Measurements from ENCODE around the gene DZANK1.
"Not testable (repeated sequence)": the region's sequence is repeated elsewhere in the genome, so short reads cannot be mapped to it uniquely, and the experiment has no call there.

Gene DZANK1

GRCh38 chr20:18377896-18378481, 88.8 kb downstream of the DZANK1 start:
- TF ChIP-seq Cebpa-rat (IDR thresholded peaks at IDR 0.05): no peak
- peaks cover 0 to 11% (median 10%) of the 10 kb centered on the region in 11 experiments; a peak in 13 of 22 replicates for H3K9me3 ChIP-seq (replicated peaks in 1 of 11)
- no peaks in the 10 kb centered on the region for H3K36me3 ChIP-seq
- no peak overlapping the region for H3K4me3 ChIP-seq
- H3K4me2 ChIP-seq: no peak overlapping the region
- H4K20me1 ChIP-seq: no peaks in the 10 kb centered on the region
- H3K27ac ChIP-seq: no peak overlapping the region
- H3K27me3 ChIP-seq: no peaks in the 10 kb centered on the region
- H3K4me1 ChIP-seq: no peaks in the 10 kb centered on the region
- no peak overlapping the region for H3K9ac ChIP-seq

- H3K27me3 ChIP-seq, H3K36me3 ChIP-seq, H3K4me3 ChIP-seq, H3K9ac ChIP-seq, H3K27ac ChIP-seq, H3K4me1 ChIP-seq, H3K4me2 ChIP-seq, H4K20me1 ChIP-seq: not testable (repeated sequence)
- H3K9me3 ChIP-seq (replicated peaks in 1 of 11): peaks cover 0 to 11% (median 10%) of the 10 kb centered on the region in 11 experiments; a peak in 13 of 22 replicates
Measured at GRCh38 chr20:18375551-18375950, 91.3 kb downstream of the DZANK1 start.

- TF ChIP-seq Cebpa-rat (IDR thresholded peaks at IDR 0.05): no peak
Measured at GRCh38 chr20:18372296-18372695, 94.5 kb downstream of the DZANK1 start.

GRCh38 chr20:18364768-18365167, 102.1 kb downstream of the DZANK1 start:
- H3K27ac ChIP-seq: no peak overlapping the region
- no peaks in the 10 kb centered on the region for H4K20me1 ChIP-seq
- no peaks in the 10 kb centered on the region for H3K27me3 ChIP-seq
- TF ChIP-seq Cebpa-rat (IDR thresholded peaks at IDR 0.05): no peak
- no peaks in the 10 kb centered on the region; a peak in 1 of 22 replicates for H3K9me3 ChIP-seq (replicated peaks in 1 of 11)
- H3K9ac ChIP-seq: no peak overlapping the region
- no peak overlapping the region for H3K4me2 ChIP-seq
- H3K36me3 ChIP-seq: no peaks in the 10 kb centered on the region
- no peak overlapping the region for H3K4me3 ChIP-seq
- peaks cover 0 to 10% (median 0%) of the 10 kb centered on the region in 10 experiments; a peak in 3 of 20 replicates for H3K4me1 ChIP-seq

More at GRCh38 chr20:18372296-18372695, 94.5 kb downstream of the DZANK1 start:
- Histone ChIP-seq H4K20me1 (no peaks in the 10 kb centered on the region), H3K4me1 (no peaks in the 10 kb centered on the region), H3K9me3 (replicated peaks in 1 of 11) (peaks cover 0 to 11% (median 10%) of the 10 kb centered on the region in 11 experiments; a peak in 13 of 22 replicates), H3K4me2 (no peak overlapping the region), H3K4me3 (no peak overlapping the region), H3K9ac (no peak overlapping the region), H3K27me3 (no peaks in the 10 kb centered on the region), H3K27ac (no peak overlapping the region), H3K36me3 (no peaks in the 10 kb centered on the region)

GRCh38 chr20:18363708-18364107, 103.1 kb downstream of the DZANK1 start:
- no peaks in the 10 kb centered on the region for H4K20me1 ChIP-seq
- H3K9me3 ChIP-seq (replicated peaks in 1 of 11): no peaks in the 10 kb centered on the region; a peak in 1 of 22 replicates
- no peaks in the 10 kb centered on the region for H3K36me3 ChIP-seq
- no peak overlapping the region for H3K27ac ChIP-seq
- no peak for TF ChIP-seq Cebpa-rat (IDR thresholded peaks at IDR 0.05)
- H3K27me3 ChIP-seq: no peaks in the 10 kb centered on the region
- H3K4me1 ChIP-seq: peaks cover 0 to 10% (median 0%) of the 10 kb centered on the region in 10 experiments; a peak in 3 of 20 replicates
- H3K9ac ChIP-seq: no peak overlapping the region
- no peak overlapping the region for H3K4me3 ChIP-seq
- H3K4me2 ChIP-seq: no peak overlapping the region

- no peaks in the 10 kb centered on the region for H4K20me1 ChIP-seq
- no peaks in the 10 kb centered on the region for H3K27me3 ChIP-seq
- no peak overlapping the region for H3K4me2 ChIP-seq
- H3K9ac ChIP-seq: no peak overlapping the region
- TF ChIP-seq Cebpa-rat (IDR thresholded peaks at IDR 0.05): no peak
- H3K9me3 ChIP-seq (replicated peaks in 1 of 11): no peaks in the 10 kb centered on the region; a peak in 1 of 22 replicates
- no peaks in the 10 kb centered on the region for H3K36me3 ChIP-seq
- H3K4me3 ChIP-seq: no peak overlapping the region
- H3K4me1 ChIP-seq: peaks cover 0 to 10% (median 0%) of the 10 kb centered on the region in 10 experiments; a peak in 3 of 20 replicates
- no peak overlapping the region for H3K27ac ChIP-seq
Measured at GRCh38 chr20:18362916-18363315, 103.9 kb downstream of the DZANK1 start.

GRCh38 chr20:18361678-18362077, 105.2 kb downstream of the DZANK1 start:
- H3K9ac ChIP-seq: no peak overlapping the region
- no peaks in the 10 kb centered on the region for H3K27me3 ChIP-seq
- no peak overlapping the region for H3K4me3 ChIP-seq
- peaks cover 0 to 10% (median 0%) of the 10 kb centered on the region in 10 experiments; a peak in 3 of 20 replicates for H3K4me1 ChIP-seq
- no peaks in the 10 kb centered on the region; a peak in 1 of 22 replicates for H3K9me3 ChIP-seq (replicated peaks in 1 of 11)
- no peak overlapping the region for H3K4me2 ChIP-seq
- no peaks in the 10 kb centered on the region for H4K20me1 ChIP-seq
- TF ChIP-seq Cebpa-rat (IDR thresholded peaks at IDR 0.05): no peak
- H3K27ac ChIP-seq: no peak overlapping the region
- no peaks in the 10 kb centered on the region for H3K36me3 ChIP-seq

GRCh38 chr20:18360635-18361034, 106.2 kb downstream of the DZANK1 start:
- Histone ChIP-seq H3K4me3 (no peak overlapping the region), H3K36me3 (no peaks in the 10 kb centered on the region), H3K9me3 (replicated peaks in 1 of 11) (peaks cover 0 to 3% (median 0%) of the 10 kb centered on the region in 11 experiments; a peak in 3 of 22 replicates), H3K4me1 (peaks cover 0 to 10% (median 0%) of the 10 kb centered on the region in 10 experiments; a peak in 3 of 20 replicates), H3K27ac (no peak overlapping the region), H3K4me2 (peak overlapping the region in 3 of 11 experiments; percentile 14 to 61 (median 46); a peak in 5 of 22 replicates), H3K9ac (no peak overlapping the region), H4K20me1 (no peaks in the 10 kb centered on the region), H3K27me3 (no peaks in the 10 kb centered on the region)
- TF ChIP-seq Cebpa-rat (IDR thresholded peaks at IDR 0.05): no peak

- Histone ChIP-seq H3K27ac (no peak overlapping the region), H3K9ac (no peak overlapping the region), H3K4me3 (no peak overlapping the region), H3K36me3 (no peaks in the 10 kb centered on the region), H3K27me3 (no peaks in the 10 kb centered on the region), H3K4me2 (no peak overlapping the region), H4K20me1 (no peaks in the 10 kb centered on the region), H3K4me1 (peaks cover 0 to 10% (median 0%) of the 10 kb centered on the region in 10 experiments; a peak in 3 of 20 replicates), H3K9me3 (replicated peaks in 1 of 11) (peaks cover 0 to 7% (median 0%) of the 10 kb centered on the region in 11 experiments; a peak in 3 of 22 replicates)
- TF ChIP-seq Cebpa-rat (IDR thresholded peaks at IDR 0.05): no peak
Measured at GRCh38 chr20:18359854-18360253, 107.0 kb downstream of the DZANK1 start.

GRCh38 chr20:18349749-18350148, 117.1 kb downstream of the DZANK1 start:
- not testable (repeated sequence) for H3K4me3 ChIP-seq; H3K36me3 ChIP-seq; H3K4me2 ChIP-seq; H3K9ac ChIP-seq; H3K9me3 ChIP-seq (replicated peaks in 1 of 11); H4K20me1 ChIP-seq; H3K4me1 ChIP-seq; H3K27me3 ChIP-seq; H3K27ac ChIP-seq
